ENCODE results near the gene TOR1AIP2. TPM values are rescaled to one million over a fixed set of nuclear protein-coding genes. Genes with fewer than 3 reads are reported as not detected.

Gene TOR1AIP2
- total RNA-seq, 1 donor from 2014 or later: 57.4 TPM

- H3K4me3 ChIP-seq (ENCODE audit: low read depth, low read length): no peak overlapping the region
- no peak for TF ChIP-seq CTCF (conservative IDR thresholded peaks at IDR 0.05; ENCODE audit: low read depth, low read length)
- DNase-seq (ENCODE audit: low read depth): no peak
Observed at GRCh38 chr1:179888071-179888470, 10.5 kb upstream of the TOR1AIP2 start.

- TF ChIP-seq CTCF (conservative IDR thresholded peaks at IDR 0.05; ENCODE audit: low read depth, low read length): no peak
- H3K4me3 ChIP-seq (ENCODE audit: low read depth, low read length): peak overlapping the region; percentile 77
- no peak for DNase-seq (ENCODE audit: low read depth)
Observed at GRCh38 chr1:179883745-179884138, 6.1 kb upstream of the TOR1AIP2 start.

- no peak for TF ChIP-seq CTCF (conservative IDR thresholded peaks at IDR 0.05; ENCODE audit: low read depth, low read length)
Observed at GRCh38 chr1:179883040-179883744, 5.6 kb upstream of the TOR1AIP2 start.

GRCh38 chr1:179882253-179883039 is 4.8 kb upstream of the TOR1AIP2 start, which contains the start of gene TOR1AIP1:
Gene TOR1AIP1, plus strand, starts transcription at chr1:179882285. Its CDS starts 218 bp downstream, at chr1:179882503.
- H3K4me3 ChIP-seq (ENCODE audit: low read depth, low read length): peak within 1 kb of the TSS; percentile 77
- peak; percentile 36 for TF ChIP-seq CTCF (conservative IDR thresholded peaks at IDR 0.05; ENCODE audit: low read depth, low read length)
- peak; percentile 61 for DNase-seq (ENCODE audit: low read depth)

More at GRCh38 chr1:179883040-179883744, 5.6 kb upstream of the TOR1AIP2 start:
- peak overlapping the region; percentile 77 for H3K4me3 ChIP-seq (ENCODE audit: low read depth, low read length)
- DNase-seq (ENCODE audit: low read depth): no peak

GRCh38 chr1:179881642-179882252 is 4.1 kb upstream of the TOR1AIP2 start:
- DNase-seq (ENCODE audit: low read depth): no peak

GRCh38 chr1:179879797-179880196 is 2.2 kb upstream of the TOR1AIP2 start:
- no peak for TF ChIP-seq CTCF (conservative IDR thresholded peaks at IDR 0.05; ENCODE audit: low read depth, low read length)
- no peak for DNase-seq (ENCODE audit: low read depth)
- H3K4me3 ChIP-seq (ENCODE audit: low read depth, low read length): no peak overlapping the region

More at GRCh38 chr1:179881642-179882252, 4.1 kb upstream of the TOR1AIP2 start:
- no peak for TF ChIP-seq CTCF (conservative IDR thresholded peaks at IDR 0.05; ENCODE audit: low read depth, low read length)
- H3K4me3 ChIP-seq (ENCODE audit: low read depth, low read length): peak overlapping the region; percentile 77

All from epithelial cell of proximal tubule (primary cell).